NB4 (cell line): ENCODE data around the gene SGSM2.

Experiments
- DNase-seq: peaks from one replicate; pipeline ENCODE4 v3.0.0; 2010; ENCODE audit warnings: low read depth
- H3K4me3 ChIP-seq: one replicate; pipeline ENCODE4 v1.5.1; 2011; ENCODE audit warnings: mild to moderate bottlenecking, low read depth, low read length, moderate library complexity
- CTCF ChIP-seq: IDR thresholded peaks from one replicate; pipeline ENCODE4 v1.5.1; 2012; ENCODE audit warnings: low read depth, low read length
- MAX ChIP-seq: IDR thresholded peaks from 2 replicates; pipeline ENCODE4 v1.6.1; 2011; ENCODE audit warnings: low read depth, low read length
- MYC ChIP-seq: IDR thresholded peaks from 2 replicates; pipeline ENCODE4 v1.6.1; 2011; ENCODE audit warnings: low read depth, low read length
- POLR2A ChIP-seq: IDR thresholded peaks from 2 replicates; pipeline ENCODE4 v1.6.1; 2011; ENCODE audit warnings: mild to moderate bottlenecking; ENCODE audit not compliant: insufficient read length; ENCODE audit errors: extremely low read depth

SGSM2 gene

GRCh38 chr17:2406271-2406902 is 69.1 kb downstream of the SGSM2 start:
- no peak for DNase-seq
- TF ChIP-seq MAX (no peak), POLR2A (no peak), CTCF (no peak), MYC (no peak)
- no peak overlapping the region for H3K4me3 ChIP-seq

GRCh38 chr17:2406903-2407790 is 69.8 kb downstream of the SGSM2 start:
- no peak for DNase-seq
- H3K4me3 ChIP-seq, result no peak overlapping the region
- TF ChIP-seq MAX, result no peak
- no peak for TF ChIP-seq MYC
- TF ChIP-seq POLR2A, result no peak
- no peak for TF ChIP-seq CTCF

- DNase-seq, result no peak
- TF ChIP-seq MYC, result no peak
- no peak for TF ChIP-seq MAX
- no peak for TF ChIP-seq POLR2A
- no peak for TF ChIP-seq CTCF
Observed at GRCh38 chr17:2410951-2411350, 73.7 kb downstream of the SGSM2 start.

GRCh38 chr17:2412561-2413021 is 75.3 kb downstream of the SGSM2 start:
- TF ChIP-seq MYC (no peak), MAX (no peak), POLR2A (no peak), CTCF (no peak)
- DNase-seq, result no peak
- H3K4me3 ChIP-seq, result no peak overlapping the region

More at GRCh38 chr17:2410951-2411350, 73.7 kb downstream of the SGSM2 start:
- no peak overlapping the region for H3K4me3 ChIP-seq

- no peak for DNase-seq
- TF ChIP-seq MYC (no peak), POLR2A (no peak), MAX (no peak), CTCF (no peak)
- no peak overlapping the region for H3K4me3 ChIP-seq
Observed at GRCh38 chr17:2414446-2415064, 77.3 kb downstream of the SGSM2 start.
